ENCODE results near the gene IFI16. TPM values are rescaled to one million over a fixed set of nuclear protein-coding genes. Genes with fewer than 3 reads are reported as not detected.
"Not testable (repeated sequence)": the region's sequence is repeated elsewhere in the genome, so short reads cannot be mapped to it uniquely, and the experiment has no call there.

The IFI16 gene
- total RNA-seq, 1 donor from 2014 or later = 258 TPM

- Mint-ChIP-seq H3K4me3 (ENCODE audit: unreplicated experiment) (peak overlapping the region; percentile 95), H3K9me3 (ENCODE audit: unreplicated experiment) (peaks cover 12% of the 10 kb centered on the region)
Measured at GRCh38 chr1:159010391-159010790, 684 bp downstream of the IFI16 start.

GRCh38 chr1:159011001-159011400, 1.3 kb downstream of the IFI16 start:
- peaks cover 73% of the 10 kb centered on the region for H3K4me1 Mint-ChIP-seq (ENCODE audit: unreplicated experiment)
- peak overlapping the region; percentile 95 for H3K4me3 Mint-ChIP-seq (ENCODE audit: unreplicated experiment)
- DNase-seq (ENCODE audit: low spot score); H3K27me3 Mint-ChIP-seq (ENCODE audit: unreplicated experiment): not testable (repeated sequence)
- peaks cover 12% of the 10 kb centered on the region for H3K9me3 Mint-ChIP-seq (ENCODE audit: unreplicated experiment)
- peaks cover 43% of the 10 kb centered on the region for H3K36me3 Mint-ChIP-seq (ENCODE audit: low read depth, unreplicated experiment)
- peak overlapping the region; percentile 44 for H3K27ac Mint-ChIP-seq (ENCODE audit: unreplicated experiment)

More at GRCh38 chr1:159010391-159010790, 684 bp downstream of the IFI16 start:
- Mint-ChIP-seq H3K27ac (ENCODE audit: unreplicated experiment) (peak overlapping the region; percentile 89), H3K4me1 (ENCODE audit: unreplicated experiment) (peaks cover 73% of the 10 kb centered on the region), H3K27me3 (ENCODE audit: unreplicated experiment) (peaks cover 2% of the 10 kb centered on the region), H3K36me3 (ENCODE audit: low read depth, unreplicated experiment) (peaks cover 37% of the 10 kb centered on the region)
- no peak for TF ChIP-seq CTCF (IDR thresholded peaks at IDR 0.05; ENCODE audit: unreplicated experiment)
- no peak for DNase-seq (ENCODE audit: low spot score)

GRCh38 chr1:159011751-159012150, 2.0 kb downstream of the IFI16 start:
- Mint-ChIP-seq H3K36me3 (ENCODE audit: low read depth, unreplicated experiment) (peaks cover 51% of the 10 kb centered on the region), H3K9me3 (ENCODE audit: unreplicated experiment) (peaks cover 12% of the 10 kb centered on the region), H3K4me1 (ENCODE audit: unreplicated experiment) (peaks cover 76% of the 10 kb centered on the region), H3K27ac (ENCODE audit: unreplicated experiment) (peak overlapping the region; percentile 67), H3K27me3 (ENCODE audit: unreplicated experiment) (no peaks in the 10 kb centered on the region), H3K4me3 (ENCODE audit: unreplicated experiment) (peak overlapping the region; percentile 91)
- no peak for DNase-seq (ENCODE audit: low spot score)
- TF ChIP-seq CTCF (IDR thresholded peaks at IDR 0.05; ENCODE audit: unreplicated experiment) = no peak

GRCh38 chr1:159012495-159012894, 2.8 kb downstream of the IFI16 start:
- no peak for DNase-seq (ENCODE audit: low spot score)
- Mint-ChIP-seq H3K36me3 (ENCODE audit: low read depth, unreplicated experiment) (peaks cover 56% of the 10 kb centered on the region), H3K9me3 (ENCODE audit: unreplicated experiment) (peaks cover 12% of the 10 kb centered on the region), H3K27me3 (ENCODE audit: unreplicated experiment) (no peaks in the 10 kb centered on the region), H3K4me3 (ENCODE audit: unreplicated experiment) (peak overlapping the region; percentile 40), H3K27ac (ENCODE audit: unreplicated experiment) (peak overlapping the region; percentile 40), H3K4me1 (ENCODE audit: unreplicated experiment) (peaks cover 74% of the 10 kb centered on the region)
- no peak for TF ChIP-seq CTCF (IDR thresholded peaks at IDR 0.05; ENCODE audit: unreplicated experiment)

- Mint-ChIP-seq H3K36me3 (ENCODE audit: low read depth, unreplicated experiment) (peaks cover 68% of the 10 kb centered on the region), H3K4me3 (ENCODE audit: unreplicated experiment) (peak overlapping the region; percentile 76), H3K27ac (ENCODE audit: unreplicated experiment) (no peak overlapping the region), H3K9me3 (ENCODE audit: unreplicated experiment) (peaks cover 12% of the 10 kb centered on the region), H3K4me1 (ENCODE audit: unreplicated experiment) (peaks cover 66% of the 10 kb centered on the region), H3K27me3 (ENCODE audit: unreplicated experiment) (no peaks in the 10 kb centered on the region)
- no peak for TF ChIP-seq CTCF (IDR thresholded peaks at IDR 0.05; ENCODE audit: unreplicated experiment)
- DNase-seq (ENCODE audit: low spot score) = no peak
Measured at GRCh38 chr1:159014003-159014571, 4.4 kb downstream of the IFI16 start.

All from endothelial cell (in vitro differentiated cells).